Activated T-cell treated with anti-CD3 and anti-CD28 coated beads, Interleukin-2, amount 50 U/mL, for 4 hours (primary cell): ENCODE measurements around the gene MUC3A. TPM values are rescaled to one million over a fixed set of nuclear protein-coding genes. Genes with fewer than 3 reads are reported as not detected.
"Not testable (repeated sequence)": the region's sequence is repeated elsewhere in the genome, so short reads cannot be mapped to it uniquely, and the experiment has no call there.

Experiments
- ATAC-seq, 2 donors: fragments of 200-7000 bp; cut with Tn5 transposase; one replicate each; pipeline ENCODE4 v1.10.0; 2021
- DNase-seq: peaks from one replicate; pipeline ENCODE4 v3.0.0-alpha.2; 2020
- H3K27me3 Mint-ChIP-seq: one replicate; pipeline ENCODE4 v1.8.0; 2021; ENCODE audit warnings: low read depth, mixed read lengths
- H3K36me3 Mint-ChIP-seq: one replicate; pipeline ENCODE4 v1.8.0; 2022; ENCODE audit warnings: mixed read lengths; ENCODE audit not compliant: insufficient read depth
- H3K4me1 Mint-ChIP-seq: one replicate; pipeline ENCODE4 v1.8.0; 2021; ENCODE audit warnings: low read depth, mixed read lengths
- H3K4me3 Mint-ChIP-seq: one replicate; pipeline ENCODE4 v1.8.0; 2021; ENCODE audit warnings: mild to moderate bottlenecking, moderate library complexity, mixed read lengths
- H3K9me3 Mint-ChIP-seq: one replicate; pipeline ENCODE4 v1.8.0; 2021; ENCODE audit warnings: mixed read lengths
- total RNA-seq, 3 donors: library from RNA; stranded (reverse); gene quantifications; one replicate each; pipeline ENCODE4 v1.2.1, GENCODE V29; 2021

The MUC3A gene
- total RNA-seq, 3 donors from 2014 or later, result 0.16 TPM; not detected in 2

DNA sequence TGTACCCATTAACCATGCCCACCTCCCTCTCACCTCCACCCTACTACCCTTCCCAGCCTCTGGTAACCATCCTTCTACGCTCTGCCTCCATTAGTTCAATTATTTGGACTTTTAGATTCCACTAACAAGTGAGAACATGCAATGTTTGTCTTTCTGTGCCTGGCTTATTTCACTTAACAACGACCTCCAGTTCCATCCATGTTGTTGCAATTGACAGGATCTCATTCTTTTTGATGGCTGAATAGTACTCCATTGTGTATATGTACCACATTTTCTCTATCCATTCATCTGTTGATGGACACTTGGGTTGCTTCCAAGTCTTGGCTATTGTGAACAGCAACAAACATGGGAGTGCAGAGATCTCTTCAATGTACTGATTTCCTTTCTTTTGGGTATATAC lies 58.0 kb downstream of the MUC3A start:
- H3K36me3 Mint-ChIP-seq, DNase-seq, H3K4me1 Mint-ChIP-seq, H3K4me3 Mint-ChIP-seq, H3K27me3 Mint-ChIP-seq, H3K9me3 Mint-ChIP-seq, ATAC-seq: not testable (repeated sequence)

DNA sequence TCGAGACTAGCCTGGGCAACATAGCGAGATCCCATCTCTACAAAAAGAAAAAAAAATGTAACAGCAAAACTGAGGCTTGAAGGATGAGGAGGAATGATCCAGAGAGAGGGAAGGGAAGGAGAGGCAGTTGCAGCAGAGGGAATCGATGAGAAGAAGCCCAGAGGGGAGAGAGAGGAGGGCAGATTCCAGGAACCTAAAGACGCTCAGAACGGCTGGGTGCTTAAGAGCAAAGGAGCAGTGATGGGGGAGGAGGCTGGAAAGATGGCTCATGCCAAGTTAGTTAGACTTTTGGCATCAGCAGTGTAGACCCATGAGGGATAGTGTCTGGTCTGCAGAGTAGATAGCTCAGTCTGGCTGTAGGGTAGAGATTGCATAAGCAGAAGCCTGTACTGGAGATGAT lies 60.3 kb downstream of the MUC3A start:
- ATAC-seq, result no peak
- no peaks in the 10 kb centered on the region for H3K9me3 Mint-ChIP-seq
- H3K4me3 Mint-ChIP-seq, result no peak overlapping the region
- no peaks in the 10 kb centered on the region for H3K4me1 Mint-ChIP-seq
- no peaks in the 10 kb centered on the region for H3K27me3 Mint-ChIP-seq
- peaks cover 7% of the 10 kb centered on the region for H3K36me3 Mint-ChIP-seq
- no peak for DNase-seq

DNA sequence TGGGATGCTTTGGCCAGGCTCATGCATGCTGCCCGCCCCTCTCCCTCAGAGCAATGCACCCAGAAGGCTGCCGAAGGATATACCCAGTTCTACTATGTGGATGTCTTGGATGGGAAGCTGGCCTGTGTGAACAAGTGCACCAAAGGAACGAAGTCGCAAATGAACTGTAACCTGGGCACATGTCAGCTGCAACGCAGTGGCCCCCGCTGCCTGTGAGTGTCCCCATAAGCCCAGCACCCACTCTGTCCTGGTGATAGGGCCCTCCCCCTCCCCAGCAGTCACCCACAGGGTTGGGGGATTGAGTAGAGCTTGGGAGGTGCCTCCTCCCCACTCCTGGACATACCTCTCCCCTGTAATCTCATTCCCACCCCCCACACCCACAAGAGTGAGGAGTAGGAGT lies 63.6 kb downstream of the MUC3A start:
- ATAC-seq (no peak), DNase-seq (no peak)
- H3K4me3 Mint-ChIP-seq, result no peak overlapping the region
- no peaks in the 10 kb centered on the region for H3K27me3 Mint-ChIP-seq
- no peaks in the 10 kb centered on the region for H3K9me3 Mint-ChIP-seq
- peaks cover 16% of the 10 kb centered on the region for H3K4me1 Mint-ChIP-seq
- peaks cover 7% of the 10 kb centered on the region for H3K36me3 Mint-ChIP-seq

DNA sequence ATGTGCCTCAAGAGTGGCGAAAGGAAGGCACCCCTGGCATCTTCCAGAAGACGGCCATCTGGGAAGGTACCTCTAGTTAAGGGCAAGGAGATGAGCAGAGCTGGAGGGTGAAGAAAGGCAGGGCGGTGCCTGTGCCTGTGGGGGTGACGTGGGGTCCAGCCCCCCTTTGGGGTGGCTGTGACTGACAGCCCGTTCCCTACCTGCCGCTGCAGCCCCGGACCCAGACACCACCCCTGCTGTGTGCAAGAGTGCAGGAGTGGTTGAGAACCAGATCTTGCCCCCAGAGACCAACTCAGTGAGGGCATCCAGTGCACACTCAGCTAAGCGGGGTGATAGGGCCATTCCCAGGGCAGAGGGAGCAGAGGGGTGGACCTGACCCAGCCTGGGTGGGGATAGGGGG lies 66.3 kb downstream of the MUC3A start:
- H3K4me1 Mint-ChIP-seq, result peaks cover 22% of the 10 kb centered on the region
- ATAC-seq, result no peak
- peak overlapping the region; percentile 58 for H3K4me3 Mint-ChIP-seq
- H3K36me3 Mint-ChIP-seq, result peaks cover 7% of the 10 kb centered on the region
- no peaks in the 10 kb centered on the region for H3K9me3 Mint-ChIP-seq
- H3K27me3 Mint-ChIP-seq, result no peaks in the 10 kb centered on the region
- DNase-seq, result no peak

DNA sequence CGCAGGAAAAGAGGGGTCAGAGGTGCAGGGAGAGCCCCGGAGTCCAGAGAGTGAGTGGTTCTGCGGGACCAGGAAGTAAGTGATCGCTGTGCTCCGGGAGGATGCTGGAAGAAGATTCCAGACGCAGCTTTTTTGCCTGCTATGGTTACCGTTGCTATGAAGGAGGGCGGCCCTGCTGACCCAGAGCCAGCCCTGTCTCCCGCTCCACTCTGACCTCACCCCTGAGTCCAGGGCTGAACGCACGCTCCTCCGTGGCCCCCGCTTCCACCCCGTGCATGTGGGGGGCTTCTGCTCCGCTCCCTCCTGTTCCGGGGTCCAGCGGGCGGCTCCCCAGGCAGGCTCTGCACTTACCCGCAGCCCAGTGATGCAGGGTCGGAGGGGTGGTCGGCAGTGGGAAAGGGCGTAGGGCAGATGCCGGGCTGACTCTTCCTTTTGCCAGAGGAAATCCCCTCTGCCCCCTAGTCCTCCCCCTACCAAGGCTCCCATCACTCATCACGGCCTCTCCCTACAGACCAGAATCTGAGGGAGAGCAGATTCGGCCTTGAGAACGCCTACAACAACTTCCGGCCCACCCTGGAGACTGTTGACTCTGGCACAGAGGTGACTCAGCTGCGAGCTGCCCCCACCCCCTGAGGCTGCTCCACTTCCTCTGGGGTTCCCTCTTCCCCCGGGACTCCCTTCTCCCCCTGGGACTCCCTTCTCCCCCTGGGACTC lies 67.9 kb downstream of the MUC3A start:
- peaks cover 22% of the 10 kb centered on the region for H3K4me1 Mint-ChIP-seq
- peak; percentile 89 to 92 for ATAC-seq
- peak; percentile 55 for DNase-seq
- H3K36me3 Mint-ChIP-seq, result peaks cover 2% of the 10 kb centered on the region
- H3K4me3 Mint-ChIP-seq, result peak overlapping the region; percentile 82
- H3K27me3 Mint-ChIP-seq, result peaks cover 5% of the 10 kb centered on the region
- no peaks in the 10 kb centered on the region for H3K9me3 Mint-ChIP-seq

Other genes with a start within 250 kb of the MUC3A start
- gene POP7, start 243.4 kb upstream of the MUC3A start, total RNA-seq, result 100 to 1,000 TPM in 1 of 3 donors, 10 to 100 TPM in 2; 77.3 to 106 (median 85.9) TPM
- not detected for gene EPO, start 229.1 kb upstream of the MUC3A start, total RNA-seq
- not detected for gene ZAN, start 215.9 kb upstream of the MUC3A start, total RNA-seq
- gene EPHB4, start 122.0 kb upstream of the MUC3A start, total RNA-seq, result 1 to 10 TPM; 1.5 to 3.9 (median 2.6) TPM
- 10 to 100 TPM; 22.9 to 31.7 (median 29.6) TPM for gene SLC12A9, start 96.8 kb upstream of the MUC3A start, total RNA-seq
- gene TRIP6, start 82.1 kb upstream of the MUC3A start, total RNA-seq, result 10 to 100 TPM; 44.9 to 47.7 (median 45.4) TPM
- gene SRRT, start 74.4 kb upstream of the MUC3A start, total RNA-seq, result 100 to 1,000 TPM; 406 to 450 (median 436) TPM
- 1 to 10 TPM; 3.7 to 5.1 (median 4.6) TPM for gene UFSP1, start 59.8 kb upstream of the MUC3A start, total RNA-seq
- gene ACHE, start 53.6 kb upstream of the MUC3A start, total RNA-seq, result under 1 TPM; 0.32 to 0.54 (median 0.35) TPM
- gene MUC12, start 20.0 kb downstream of the MUC3A start, total RNA-seq, result under 1 TPM; 0.16 to 0.20 (median 0.19) TPM
- not detected for gene MUC17, start 70.5 kb downstream of the MUC3A start, total RNA-seq
- 10 to 100 TPM; 23.9 to 26.8 (median 24.2) TPM for gene TRIM56, start 135.9 kb downstream of the MUC3A start, total RNA-seq
- gene SERPINE1, start 177.6 kb downstream of the MUC3A start, total RNA-seq, result under 1 TPM; 0.18 to 0.46 (median 0.33) TPM
- gene AP1S1, start 204.9 kb downstream of the MUC3A start, total RNA-seq, result 10 to 100 TPM; 27.6 to 32.9 (median 28.3) TPM
- gene VGF, start 216.0 kb downstream of the MUC3A start, total RNA-seq, result not detected
- not detected for gene NAT16, start 230.8 kb downstream of the MUC3A start, total RNA-seq